ENCODE data around the gene GAN. TPM values are rescaled to one million over a fixed set of nuclear protein-coding genes. Genes with fewer than 3 reads are reported as not detected.

Gene GAN
- total RNA-seq, 1 donor from 2014 or later: 14.3 TPM

DNA sequence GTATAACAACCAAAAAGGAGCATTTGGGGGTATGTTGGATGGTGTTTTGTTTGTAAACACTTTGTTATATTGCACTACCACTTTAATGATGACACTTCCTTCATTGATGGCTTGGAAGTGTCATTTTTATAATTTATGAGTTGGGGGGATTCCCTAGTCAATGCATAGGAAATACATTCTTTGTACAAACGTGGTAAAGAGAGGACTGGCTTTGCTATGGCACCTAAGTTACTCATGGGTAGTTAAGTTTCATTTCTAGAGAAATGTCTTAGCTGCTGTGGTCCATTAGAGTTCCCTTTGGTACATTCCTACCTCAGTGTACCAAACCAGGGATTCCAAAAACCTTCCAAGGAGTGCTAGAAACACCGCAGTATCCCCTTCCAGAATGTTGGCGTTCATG, 66.2 kb downstream of the GAN start:
- Mint-ChIP-seq H3K4me1 (peaks cover 6% of the 10 kb centered on the region), H3K27ac (no peak overlapping the region), H3K4me3 (no peak overlapping the region), H3K27me3 (no peaks in the 10 kb centered on the region), H3K36me3 (ENCODE audit: low read depth) (peaks cover 25% of the 10 kb centered on the region), H3K9me3 (no peaks in the 10 kb centered on the region)
- intact Hi-C loops (cut with micrococcal nuclease): no loop called here
- DNase-seq: no peak

DNA sequence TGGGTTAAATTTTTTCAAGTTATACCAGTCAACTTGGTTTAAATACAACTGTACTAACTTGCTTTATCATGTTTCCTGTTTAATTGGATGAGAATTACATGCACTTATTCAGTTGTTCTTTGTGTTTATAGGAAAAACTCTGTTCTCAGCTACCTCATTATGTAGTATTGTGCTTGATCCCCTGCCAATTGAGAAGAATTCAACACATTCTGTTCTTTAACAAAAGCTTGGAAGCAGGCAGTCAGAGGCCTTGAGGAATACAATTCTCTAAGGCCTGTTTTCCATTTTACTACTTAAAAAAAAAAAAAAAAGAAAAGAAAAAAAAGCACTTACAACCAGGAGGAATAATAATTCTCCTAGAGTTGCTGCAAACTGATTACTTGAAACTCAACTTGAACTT, 69.2 kb downstream of the GAN start:
- no peak overlapping the region for H3K27ac Mint-ChIP-seq
- H3K4me3 Mint-ChIP-seq: no peak overlapping the region
- peaks cover 2% of the 10 kb centered on the region for H3K4me1 Mint-ChIP-seq
- no peaks in the 10 kb centered on the region for H3K9me3 Mint-ChIP-seq
- DNase-seq: no peak
- no peaks in the 10 kb centered on the region for H3K27me3 Mint-ChIP-seq
- intact Hi-C loops (cut with micrococcal nuclease): no loop called here
- peaks cover 9% of the 10 kb centered on the region for H3K36me3 Mint-ChIP-seq (ENCODE audit: low read depth)

DNA sequence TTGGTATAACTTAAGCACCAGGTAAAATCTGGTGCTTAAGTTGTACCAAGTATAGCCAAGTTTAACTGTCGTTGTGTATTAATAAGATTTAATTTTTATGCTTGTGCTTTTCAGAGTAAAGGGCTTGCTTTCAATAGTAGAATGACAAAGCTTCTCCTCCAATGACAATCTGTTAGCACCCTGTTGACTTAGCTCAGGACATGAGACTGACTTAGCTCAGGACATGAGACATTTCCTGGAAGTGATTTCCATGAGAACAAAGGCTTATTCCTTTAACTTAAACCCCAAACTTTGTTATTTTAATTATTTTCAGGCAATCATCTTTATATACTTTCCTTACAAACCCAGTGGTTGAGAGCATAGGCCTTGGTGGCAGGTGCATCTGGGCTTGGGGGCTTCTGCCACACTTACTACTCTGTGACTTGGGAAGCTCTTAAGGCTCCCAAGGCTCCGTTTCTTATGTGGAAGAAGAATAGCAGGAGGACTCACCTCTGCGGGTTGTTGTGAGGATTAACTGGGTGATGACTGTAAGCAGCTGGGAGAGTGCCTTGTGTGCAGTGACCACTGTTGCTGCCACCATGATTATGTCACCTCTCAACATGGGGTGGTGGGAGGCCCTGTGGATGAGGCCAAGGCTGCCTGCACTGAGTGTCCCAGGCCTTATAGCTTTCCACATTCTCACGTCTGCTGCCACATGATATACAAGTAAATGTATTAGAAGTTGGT, 70.4 kb downstream of the GAN start:
- no peak overlapping the region for H3K27ac Mint-ChIP-seq
- H3K36me3 Mint-ChIP-seq (ENCODE audit: low read depth): peaks cover 3% of the 10 kb centered on the region
- H3K4me1 Mint-ChIP-seq: peaks cover 2% of the 10 kb centered on the region
- H3K9me3 Mint-ChIP-seq: no peaks in the 10 kb centered on the region
- intact Hi-C loops (cut with micrococcal nuclease): no loop called here
- no peak overlapping the region for H3K4me3 Mint-ChIP-seq
- no peak for DNase-seq
- no peaks in the 10 kb centered on the region for H3K27me3 Mint-ChIP-seq

GRCh38 chr16:81388357-81388756, 73.6 kb downstream of the GAN start:
- Mint-ChIP-seq H3K4me1 (peaks cover 2% of the 10 kb centered on the region), H3K9me3 (no peaks in the 10 kb centered on the region), H3K27me3 (no peaks in the 10 kb centered on the region), H3K36me3 (ENCODE audit: low read depth) (peaks cover 5% of the 10 kb centered on the region), H3K4me3 (no peak overlapping the region), H3K27ac (no peak overlapping the region)
- no peak for DNase-seq
- intact Hi-C loops (cut with micrococcal nuclease): no loop called here

- no peak overlapping the region for H3K27ac Mint-ChIP-seq
Measured at GRCh38 chr16:81390840-81391239, 76.1 kb downstream of the GAN start.

GRCh38 chr16:81392011-81392410, 77.2 kb downstream of the GAN start:
- no peak for DNase-seq
- intact Hi-C loops (cut with micrococcal nuclease): no loop called here
- Mint-ChIP-seq H3K4me1 (no peaks in the 10 kb centered on the region), H3K36me3 (ENCODE audit: low read depth) (peaks cover 2% of the 10 kb centered on the region), H3K27ac (no peak overlapping the region), H3K9me3 (no peaks in the 10 kb centered on the region), H3K4me3 (no peak overlapping the region), H3K27me3 (no peaks in the 10 kb centered on the region)

More at GRCh38 chr16:81390840-81391239, 76.1 kb downstream of the GAN start:
- no peaks in the 10 kb centered on the region for H3K9me3 Mint-ChIP-seq
- intact Hi-C loops (cut with micrococcal nuclease): no loop called here
- no peaks in the 10 kb centered on the region for H3K4me1 Mint-ChIP-seq
- H3K36me3 Mint-ChIP-seq (ENCODE audit: low read depth): peaks cover 2% of the 10 kb centered on the region
- no peak overlapping the region for H3K4me3 Mint-ChIP-seq
- H3K27me3 Mint-ChIP-seq: no peaks in the 10 kb centered on the region
- DNase-seq: no peak

GRCh38 chr16:81394416-81394815, 79.7 kb downstream of the GAN start:
- Mint-ChIP-seq H3K36me3 (ENCODE audit: low read depth) (peaks cover 2% of the 10 kb centered on the region), H3K4me1 (no peaks in the 10 kb centered on the region), H3K27ac (no peak overlapping the region), H3K9me3 (no peaks in the 10 kb centered on the region), H3K4me3 (no peak overlapping the region), H3K27me3 (no peaks in the 10 kb centered on the region)
- DNase-seq: no peak
- intact Hi-C loops (cut with micrococcal nuclease): no loop called here

- H3K36me3 Mint-ChIP-seq (ENCODE audit: low read depth): peaks cover 2% of the 10 kb centered on the region
- H3K9me3 Mint-ChIP-seq: no peaks in the 10 kb centered on the region
- no peaks in the 10 kb centered on the region for H3K4me1 Mint-ChIP-seq
- no peak for DNase-seq
- intact Hi-C loops (cut with micrococcal nuclease): no loop called here
- no peak overlapping the region for H3K4me3 Mint-ChIP-seq
- no peak overlapping the region for H3K27ac Mint-ChIP-seq
- H3K27me3 Mint-ChIP-seq: no peaks in the 10 kb centered on the region
Measured at GRCh38 chr16:81394966-81395655, 80.3 kb downstream of the GAN start.

DNA sequence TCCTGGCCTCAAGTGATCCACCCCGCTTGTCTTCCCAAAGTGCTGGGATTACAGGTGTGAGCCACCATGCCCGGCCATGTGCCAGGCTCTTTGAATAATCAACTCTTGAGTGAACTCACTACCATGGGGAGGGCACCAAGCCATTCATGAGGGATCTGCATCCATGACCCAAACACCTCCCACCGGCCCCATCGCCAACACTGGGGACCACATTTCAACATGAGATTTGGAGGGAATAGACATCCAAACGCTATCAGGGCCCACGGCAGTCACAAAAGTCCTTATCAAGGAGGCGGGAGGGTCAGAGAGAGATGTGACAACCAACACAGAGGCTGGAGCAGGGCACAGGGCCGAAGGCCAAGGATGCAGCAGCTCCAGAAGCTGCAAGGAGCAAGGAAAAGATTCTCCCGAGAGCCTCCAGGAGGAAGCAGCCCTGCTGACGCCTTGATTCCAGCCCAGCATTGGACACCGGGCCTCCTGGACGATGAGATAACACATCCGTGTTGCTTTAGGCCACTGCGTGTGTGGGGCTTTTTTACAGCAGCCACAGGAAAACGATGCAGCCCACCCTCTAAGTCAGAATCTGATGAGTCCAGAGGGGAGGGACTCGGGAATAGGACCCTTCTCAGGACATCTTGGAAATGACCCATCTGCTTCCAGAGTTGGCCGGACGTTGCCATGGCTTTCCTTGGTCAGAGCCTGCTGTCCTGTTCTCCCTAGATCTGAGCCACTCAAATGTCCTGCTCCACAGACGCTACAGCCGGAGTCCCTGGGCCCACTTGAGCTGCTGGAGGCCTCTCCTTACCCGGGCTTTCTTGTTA, 82.5 kb downstream of the GAN start:
- no peaks in the 10 kb centered on the region for H3K36me3 Mint-ChIP-seq (ENCODE audit: low read depth)
- H3K9me3 Mint-ChIP-seq: no peaks in the 10 kb centered on the region
- intact Hi-C loops (cut with micrococcal nuclease): no loop called here
- no peaks in the 10 kb centered on the region for H3K27me3 Mint-ChIP-seq
- DNase-seq: no peak
- no peaks in the 10 kb centered on the region for H3K4me1 Mint-ChIP-seq
- no peak overlapping the region for H3K27ac Mint-ChIP-seq
- H3K4me3 Mint-ChIP-seq: no peak overlapping the region

DNA sequence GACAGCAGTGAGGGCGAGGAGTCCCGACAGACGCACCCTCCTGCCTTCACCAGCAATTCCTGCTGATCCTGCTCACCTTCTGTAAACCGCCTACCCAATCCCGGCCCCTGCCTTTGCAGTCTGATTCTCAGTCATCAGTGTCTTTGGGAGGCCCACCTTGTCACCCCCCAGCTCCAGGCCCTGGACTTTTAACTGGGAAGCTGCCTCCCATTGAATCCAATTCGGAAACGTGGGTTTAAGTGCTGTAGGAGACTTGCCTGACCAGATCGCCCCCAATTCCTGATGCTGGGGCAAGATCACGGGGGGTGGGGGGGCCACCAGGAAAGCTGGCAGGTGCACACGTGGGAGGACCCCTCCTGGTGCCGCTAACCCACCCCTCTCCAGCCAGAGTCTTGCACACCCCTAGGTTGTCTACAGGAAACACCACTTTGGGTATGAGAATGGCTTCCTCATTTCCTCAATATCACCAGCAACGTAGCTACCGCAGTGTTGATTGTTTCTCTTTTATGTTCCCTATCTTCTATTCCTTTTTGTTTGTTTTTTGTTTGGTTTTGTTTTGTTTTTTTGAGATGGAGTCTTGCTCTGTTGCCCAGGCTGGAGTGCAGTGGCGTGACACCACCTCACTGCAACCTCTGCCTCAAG, 83.2 kb downstream of the GAN start:
- no peak for DNase-seq
- Mint-ChIP-seq H3K4me1 (no peaks in the 10 kb centered on the region), H3K27ac (no peak overlapping the region), H3K27me3 (no peaks in the 10 kb centered on the region), H3K4me3 (no peak overlapping the region), H3K36me3 (ENCODE audit: low read depth) (no peaks in the 10 kb centered on the region), H3K9me3 (no peaks in the 10 kb centered on the region)
- intact Hi-C loops (cut with micrococcal nuclease): no loop called here

DNA sequence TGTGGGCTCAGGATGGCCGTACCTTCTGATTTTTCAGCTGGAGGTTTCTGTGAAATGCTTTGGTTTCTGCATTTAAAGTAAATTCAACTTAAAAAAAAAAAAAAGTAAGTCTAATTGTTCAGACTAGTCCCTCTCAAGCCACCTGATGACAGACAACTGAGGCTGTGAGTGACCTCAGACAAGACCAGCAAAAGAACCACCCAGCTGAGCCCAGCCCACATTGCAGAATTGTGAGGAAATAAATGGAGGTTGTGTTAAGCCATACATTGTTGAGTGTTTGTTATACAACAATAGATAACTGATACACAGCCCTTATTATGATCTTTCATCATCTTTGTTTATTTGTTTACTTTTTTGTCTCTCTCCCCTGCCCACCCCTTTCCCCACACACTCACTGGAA, 85.1 kb downstream of the GAN start:
- Mint-ChIP-seq H3K27me3 (no peaks in the 10 kb centered on the region), H3K4me1 (peaks cover 2% of the 10 kb centered on the region), H3K36me3 (ENCODE audit: low read depth) (no peaks in the 10 kb centered on the region), H3K9me3 (no peaks in the 10 kb centered on the region), H3K4me3 (no peak overlapping the region), H3K27ac (no peak overlapping the region)
- DNase-seq: no peak
- intact Hi-C loops (cut with micrococcal nuclease): loop anchor here (5.0 kb wide), 2 partner anchors 222 to 337 kb away; no protein-coding TSS in a partner anchor

DNA sequence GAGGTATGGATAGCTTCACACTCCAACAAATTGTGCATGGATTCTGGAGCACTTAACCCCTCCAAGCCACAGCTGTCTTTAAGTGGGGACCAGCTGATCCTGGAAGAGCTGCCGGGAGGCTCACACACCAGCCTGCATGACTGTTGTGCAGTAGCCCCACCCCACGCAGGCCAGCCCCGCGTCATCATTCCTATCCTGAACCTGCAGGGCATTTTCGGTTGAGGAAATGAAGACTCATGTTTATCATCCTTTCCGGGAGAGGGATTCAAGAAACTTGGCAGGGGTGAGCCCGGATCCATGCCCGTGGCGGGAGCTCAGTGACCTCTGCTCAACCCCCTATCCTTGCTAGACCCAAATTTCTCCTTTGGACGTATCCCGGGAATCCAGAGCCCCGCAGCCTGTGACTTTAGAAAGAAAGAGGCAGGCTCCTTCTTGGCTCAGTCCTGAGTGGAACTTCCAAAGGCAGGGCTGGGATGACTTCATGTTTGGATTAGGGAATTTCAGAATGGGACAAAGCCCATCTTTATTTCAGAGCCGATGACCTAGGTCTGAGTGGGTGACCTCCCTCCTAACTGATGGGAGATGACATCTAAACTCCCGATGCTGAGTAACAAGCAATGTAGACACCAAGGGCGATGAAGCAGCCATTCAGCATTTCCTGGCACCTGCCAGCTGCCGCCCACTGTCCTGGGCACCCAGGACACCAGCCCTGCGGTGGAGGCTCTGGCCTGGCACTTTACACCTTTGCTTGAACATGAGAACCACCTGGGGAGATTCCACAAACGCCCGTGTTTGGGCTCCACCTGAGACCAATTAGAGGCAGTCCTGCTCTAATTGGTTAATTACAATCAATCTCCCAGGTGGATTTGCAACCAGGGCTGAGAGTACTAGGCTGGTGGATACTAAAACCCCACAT, 86.5 kb downstream of the GAN start:
- Mint-ChIP-seq H3K27me3 (no peaks in the 10 kb centered on the region), H3K4me3 (no peak overlapping the region), H3K4me1 (peaks cover 2% of the 10 kb centered on the region), H3K36me3 (ENCODE audit: low read depth) (no peaks in the 10 kb centered on the region), H3K27ac (no peak overlapping the region), H3K9me3 (no peaks in the 10 kb centered on the region)
- intact Hi-C loops (cut with micrococcal nuclease): loop anchor here (5.0 kb wide), 2 partner anchors 221 to 336 kb away; no protein-coding TSS in a partner anchor
- DNase-seq: no peak

DNA sequence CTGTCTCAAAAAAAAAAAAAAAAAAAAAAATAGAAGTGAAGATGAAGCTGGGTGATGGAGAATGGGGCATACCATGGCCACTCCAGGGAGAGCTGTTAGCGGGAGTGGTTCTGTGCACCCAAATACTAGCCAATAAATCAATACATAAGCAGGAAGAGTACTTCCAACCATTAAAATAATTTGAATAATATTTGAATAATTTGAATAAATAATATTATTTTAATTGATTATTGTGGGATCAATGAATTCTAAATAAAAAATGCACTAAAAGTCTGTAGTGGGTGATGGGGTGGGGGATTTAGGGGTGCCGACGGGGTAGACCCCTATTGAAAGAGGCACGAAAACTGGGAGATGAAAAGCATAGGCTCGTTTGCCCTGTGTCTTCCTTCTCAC, 88.4 kb downstream of the GAN start:
- H3K27ac Mint-ChIP-seq: no peak overlapping the region
- no peaks in the 10 kb centered on the region for H3K36me3 Mint-ChIP-seq (ENCODE audit: low read depth)
- DNase-seq: no peak

More for the DNA sequence above, 88.4 kb downstream of the GAN start:
- peak overlapping the region; percentile 39 for H3K4me3 Mint-ChIP-seq
- intact Hi-C loops (cut with micrococcal nuclease): loop anchor here (1.0 to 5.0 kb wide), 3 partner anchors 219 to 334 kb away; no protein-coding TSS in a partner anchor
- peaks cover 1% of the 10 kb centered on the region for H3K27me3 Mint-ChIP-seq
- H3K4me1 Mint-ChIP-seq: peaks cover 2% of the 10 kb centered on the region
- no peaks in the 10 kb centered on the region for H3K9me3 Mint-ChIP-seq

Data from activated CD4-positive, alpha-beta T cell treated with anti-CD3 and anti-CD28 coated beads, Interleukin-2, amount 10 ng/mL, durations not matched to agents 24 days and 14 days (primary cell).